Neutrophil (primary cell): ENCODE results near the gene CRTC1.

Source experiments
- H3K27ac ChIP-seq: fragments of 200-600 bp; sonication (generic); 2 replicates; pipeline ENCODE4 v1.5.1; 2016; ENCODE audit warnings: mild to moderate bottlenecking, moderate library complexity
- H3K27me3 ChIP-seq: fragments of 200-600 bp; sonication (generic); 2 replicates; pipeline ENCODE4 v1.6.0; 2016; ENCODE audit warnings: mild to moderate bottlenecking
- H3K36me3 ChIP-seq: fragments of 200-600 bp; sonication (generic); 2 replicates; pipeline ENCODE4 v1.5.1; 2017
- H3K4me1 ChIP-seq, 2 experiments: fragments of 200-600 bp in 1 of 2; sonication (generic) in 1 of 2; 1 replicate in 1 of 2; 2 replicates in 1 of 2; pipeline versions ENCODE4 v1.5.1 to v1.6.1; 2013 to 2016; ENCODE audit warnings: low read depth in 1 of 2, low read length in 1 of 2, mild to moderate bottlenecking in 1 of 2, moderate library complexity in 1 of 2; ENCODE audit not compliant: control insufficient read depth in 1 of 2, insufficient read depth in 1 of 2
- H3K4me3 ChIP-seq, 2 experiments: fragments of 200-600 bp in 1 of 2; sonication (generic) in 1 of 2; 1 replicate in 1 of 2; 2 replicates in 1 of 2; pipeline ENCODE4 v1.5.1; 2013 to 2016; ENCODE audit warnings: low read depth in 1 of 2, low read length in 1 of 2, mild to moderate bottlenecking in 1 of 2, moderate library complexity in 1 of 2
- H3K9me3 ChIP-seq: fragments of 200-600 bp; sonication (generic); 2 replicates; pipeline ENCODE4 v1.5.1; 2016
- CTCF ChIP-seq: fragments of 200-600 bp; sonication (generic); IDR thresholded peaks from 2 replicates; pipeline ENCODE4 v1.5.1; 2016; ENCODE audit warnings: antibody characterized with exemption

CRTC1 gene

GRCh38 chr19:18778826-18779495 lies 95.5 kb downstream of the CRTC1 start:
- H3K36me3 ChIP-seq = no peaks in the 10 kb centered on the region
- TF ChIP-seq CTCF = no peak
- no peaks in the 10 kb centered on the region for H3K4me1 ChIP-seq
- H3K9me3 ChIP-seq = no peaks in the 10 kb centered on the region
- H3K4me3 ChIP-seq = no peak overlapping the region
- H3K27me3 ChIP-seq = peaks cover 22% of the 10 kb centered on the region
- no peak overlapping the region for H3K27ac ChIP-seq

- Histone ChIP-seq H3K27ac (no peak overlapping the region), H3K4me3 (no peak overlapping the region), H3K36me3 (no peaks in the 10 kb centered on the region), H3K4me1 (peaks cover 0 to 2% of the 10 kb centered on the region in 2 experiments), H3K27me3 (peaks cover 33% of the 10 kb centered on the region), H3K9me3 (no peaks in the 10 kb centered on the region)
- TF ChIP-seq CTCF = no peak
Observed at GRCh38 chr19:18780081-18780480, 96.6 kb downstream of the CRTC1 start.

GRCh38 chr19:18780631-18781030 lies 97.2 kb downstream of the CRTC1 start:
- no peaks in the 10 kb centered on the region for H3K36me3 ChIP-seq
- no peak overlapping the region for H3K4me3 ChIP-seq
- H3K4me1 ChIP-seq = peaks cover 3 to 5% of the 10 kb centered on the region in 2 experiments
- H3K27me3 ChIP-seq = peaks cover 38% of the 10 kb centered on the region
- H3K27ac ChIP-seq = no peak overlapping the region
- no peaks in the 10 kb centered on the region for H3K9me3 ChIP-seq
- TF ChIP-seq CTCF = no peak

GRCh38 chr19:18781047-18781600 lies 97.6 kb downstream of the CRTC1 start:
- TF ChIP-seq CTCF = no peak
- Histone ChIP-seq H3K4me3 (no peak overlapping the region), H3K4me1 (peaks cover 3 to 5% of the 10 kb centered on the region in 2 experiments)

GRCh38 chr19:18781885-18782527 lies 98.5 kb downstream of the CRTC1 start:
- Histone ChIP-seq H3K4me1 (peaks cover 3 to 5% of the 10 kb centered on the region in 2 experiments), H3K36me3 (no peaks in the 10 kb centered on the region), H3K9me3 (no peaks in the 10 kb centered on the region), H3K4me3 (no peak overlapping the region), H3K27me3 (peaks cover 52% of the 10 kb centered on the region), H3K27ac (no peak overlapping the region)
- TF ChIP-seq CTCF = no peak

More at GRCh38 chr19:18781047-18781600, 97.6 kb downstream of the CRTC1 start:
- Histone ChIP-seq H3K27ac (no peak overlapping the region), H3K9me3 (no peaks in the 10 kb centered on the region), H3K36me3 (no peaks in the 10 kb centered on the region), H3K27me3 (peaks cover 43% of the 10 kb centered on the region)
